GM12891 (cell line): ENCODE measurements around the gene DTX3.

Experiments
- POLR2A ChIP-seq: IDR thresholded peaks from 2 replicates; pipeline ENCODE4 v1.6.1; 2011; ENCODE audit warnings: low read depth, low read length, control low read depth
- SPI1 ChIP-seq: IDR thresholded peaks from 2 replicates; pipeline ENCODE4 v1.6.1; 2011; ENCODE audit warnings: low read depth, low read length, control low read depth
- TAF1 ChIP-seq: IDR thresholded peaks from 2 replicates; pipeline ENCODE4 v1.6.1; 2011; ENCODE audit warnings: low read depth, low read length, control low read depth

DNA sequence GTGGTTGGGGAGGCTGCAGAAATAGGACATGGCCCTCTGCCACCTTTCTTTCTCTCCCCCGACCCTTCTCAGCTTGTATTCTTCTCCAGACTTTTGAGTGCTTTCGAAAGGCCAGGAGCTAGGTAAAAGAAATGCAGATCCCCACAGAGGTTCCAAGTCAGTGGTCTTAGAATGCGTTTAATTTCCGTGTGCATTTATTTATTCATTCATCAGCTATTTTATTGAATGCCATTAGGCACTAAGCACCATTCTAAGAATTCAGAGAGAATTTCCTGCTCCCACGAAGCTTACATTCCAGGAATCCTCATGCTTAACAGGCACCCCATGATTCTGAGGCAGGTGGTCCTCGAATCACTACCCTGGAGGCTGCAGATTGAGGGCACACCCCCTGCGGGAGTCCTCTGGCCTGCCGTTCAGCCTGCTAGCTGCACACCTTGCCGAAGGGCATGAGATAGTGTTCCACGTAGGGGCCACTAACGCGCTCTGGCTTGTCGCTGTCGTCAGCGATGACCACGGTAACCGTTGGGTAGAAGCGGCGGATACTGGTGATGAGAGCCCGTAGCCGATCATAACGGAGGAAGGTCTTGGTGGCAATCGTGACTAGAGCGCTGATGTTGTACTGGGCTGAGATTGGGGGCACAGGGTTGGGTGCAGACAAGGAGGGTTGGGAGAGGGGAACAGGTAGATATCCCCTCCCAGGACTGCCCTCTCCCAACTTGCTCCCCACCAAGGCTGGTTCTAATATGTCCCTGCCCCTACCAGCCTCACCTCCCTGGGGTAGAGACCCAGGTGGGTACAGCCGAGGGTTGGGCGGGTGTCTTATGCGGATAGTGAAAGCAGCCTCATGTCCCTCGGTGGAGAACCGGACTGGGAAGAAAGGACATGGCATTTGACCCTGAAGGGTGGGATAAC is 23.9 kb downstream of the DTX3 start:
- TF ChIP-seq TAF1 (no peak), POLR2A (no peak), SPI1 (no peak)
